ENCODE measurements around the gene TSPAN8.

GRCh38 chr12:71190822-71191221 is 33.0 kb upstream of the TSPAN8 start:
- no peak for TF ChIP-seq CTCF (IDR thresholded peaks at IDR 0.05)
- no peak for TF ChIP-seq POLR2AphosphoS5 (IDR thresholded peaks at IDR 0.05)
- no peak for TF ChIP-seq POLR2A (IDR thresholded peaks at IDR 0.05)
